ENCODE data around the gene PSAPL1.

Gene PSAPL1

DNA sequence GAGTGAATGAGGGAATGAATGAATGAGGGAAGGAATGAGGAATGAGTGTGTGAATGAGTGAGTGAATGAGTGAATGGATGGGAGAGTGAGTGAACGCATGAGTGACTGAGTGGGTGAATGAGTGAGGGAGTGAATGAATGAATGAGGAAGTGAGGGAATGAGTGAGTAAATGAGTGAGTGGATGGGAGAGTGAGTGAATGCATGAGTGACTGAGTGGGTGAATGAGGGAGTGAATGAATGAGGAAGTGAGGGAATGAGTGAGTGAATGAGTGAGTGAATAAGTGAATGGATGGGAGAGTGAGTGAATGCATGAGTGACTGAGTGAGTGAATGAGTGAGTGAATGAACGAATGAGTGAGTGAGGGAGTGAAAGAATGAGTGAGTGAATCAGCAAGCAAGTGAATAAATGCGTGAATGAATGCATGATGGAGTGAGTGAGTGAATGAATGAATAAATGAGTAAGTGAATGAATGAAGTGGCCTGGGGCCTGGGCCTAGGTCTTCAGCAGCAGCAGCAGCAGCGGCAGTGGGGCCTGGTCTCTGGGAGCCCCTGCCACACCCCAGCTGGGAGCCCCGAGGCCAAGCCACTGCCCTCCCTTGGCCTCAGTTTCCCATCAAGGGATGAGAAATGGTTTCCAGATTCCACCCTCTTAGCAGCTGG, 16.2 kb upstream of the PSAPL1 start:
- H3K9ac ChIP-seq = no peak overlapping the region
- H3K27me3 ChIP-seq (ENCODE audit: insufficient read depth, low read depth) = no peaks in the 10 kb centered on the region; the same call in 1 of the 2 replicates
- H3K4me2 ChIP-seq = no peak overlapping the region
- no peak overlapping the region for H3K4me3 ChIP-seq (IDR thresholded peaks at IDR 0.05; ENCODE audit: insufficient read depth, low read depth, low read length)
- no peak overlapping the region for H3K27ac ChIP-seq
- TF ChIP-seq, protein P1, sequence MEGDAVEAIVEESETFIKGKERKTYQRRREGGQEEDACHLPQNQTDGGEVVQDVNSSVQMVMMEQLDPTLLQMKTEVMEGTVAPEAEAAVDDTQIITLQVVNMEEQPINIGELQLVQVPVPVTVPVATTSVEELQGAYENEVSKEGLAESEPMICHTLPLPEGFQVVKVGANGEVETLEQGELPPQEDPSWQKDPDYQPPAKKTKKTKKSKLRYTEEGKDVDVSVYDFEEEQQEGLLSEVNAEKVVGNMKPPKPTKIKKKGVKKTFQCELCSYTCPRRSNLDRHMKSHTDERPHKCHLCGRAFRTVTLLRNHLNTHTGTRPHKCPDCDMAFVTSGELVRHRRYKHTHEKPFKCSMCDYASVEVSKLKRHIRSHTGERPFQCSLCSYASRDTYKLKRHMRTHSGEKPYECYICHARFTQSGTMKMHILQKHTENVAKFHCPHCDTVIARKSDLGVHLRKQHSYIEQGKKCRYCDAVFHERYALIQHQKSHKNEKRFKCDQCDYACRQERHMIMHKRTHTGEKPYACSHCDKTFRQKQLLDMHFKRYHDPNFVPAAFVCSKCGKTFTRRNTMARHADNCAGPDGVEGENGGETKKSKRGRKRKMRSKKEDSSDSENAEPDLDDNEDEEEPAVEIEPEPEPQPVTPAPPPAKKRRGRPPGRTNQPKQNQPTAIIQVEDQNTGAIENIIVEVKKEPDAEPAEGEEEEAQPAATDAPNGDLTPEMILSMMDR (conservative IDR thresholded peaks at IDR 0.05; ENCODE audit: low read depth, low read length) = no peak
- no peak overlapping the region for H2AFZ ChIP-seq (ENCODE audit: low read depth)
- H3K36me3 ChIP-seq (ENCODE audit: insufficient read depth) = no peaks in the 10 kb centered on the region
- H3K4me1 ChIP-seq (ENCODE audit: low read depth, poor library complexity, severe bottlenecking) = no peaks in the 10 kb centered on the region
- H4K20me1 ChIP-seq (ENCODE audit: insufficient read depth) = no peaks in the 10 kb centered on the region
- no peaks in the 10 kb centered on the region for H3K79me2 ChIP-seq (ENCODE audit: insufficient read depth, low read depth)

DNA sequence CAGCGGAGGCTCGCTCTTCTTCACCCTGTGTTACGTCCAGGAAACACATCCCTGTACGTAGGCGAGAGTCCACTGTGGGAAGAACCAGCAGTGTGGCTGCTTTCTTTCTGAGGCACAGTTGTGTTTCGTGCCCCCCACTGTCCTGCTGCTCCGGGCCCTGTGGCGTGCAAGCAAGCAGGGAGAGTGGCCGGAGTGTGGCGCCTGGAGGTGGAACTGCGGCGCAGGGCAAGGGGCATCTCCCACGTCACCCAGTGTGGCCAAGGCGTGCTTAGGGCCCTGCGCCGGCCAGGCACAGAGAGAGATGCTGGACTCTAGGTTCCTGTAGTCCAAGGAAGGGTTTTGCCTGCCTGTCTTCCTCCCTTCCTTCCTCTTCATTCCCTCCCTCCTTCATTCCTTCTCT, 13.3 kb upstream of the PSAPL1 start:
- H2AFZ ChIP-seq (ENCODE audit: low read depth) = no peak overlapping the region
- TF ChIP-seq, protein P1 (conservative IDR thresholded peaks at IDR 0.05; ENCODE audit: low read depth, low read length) = no peak
- H3K9ac ChIP-seq = no peak overlapping the region
- H3K79me2 ChIP-seq (ENCODE audit: insufficient read depth, low read depth) = no peaks in the 10 kb centered on the region
- H3K4me1 ChIP-seq (ENCODE audit: low read depth, poor library complexity, severe bottlenecking) = no peaks in the 10 kb centered on the region
- no peak overlapping the region for H3K4me2 ChIP-seq
- H3K27ac ChIP-seq = no peak overlapping the region
- peaks cover 1% of the 10 kb centered on the region; the same call in 1 of the 2 replicates for H3K27me3 ChIP-seq (ENCODE audit: insufficient read depth, low read depth)
- H3K36me3 ChIP-seq (ENCODE audit: insufficient read depth) = no peaks in the 10 kb centered on the region
- H3K4me3 ChIP-seq (IDR thresholded peaks at IDR 0.05; ENCODE audit: insufficient read depth, low read depth, low read length) = no peak overlapping the region
- no peaks in the 10 kb centered on the region for H4K20me1 ChIP-seq (ENCODE audit: insufficient read depth)

DNA sequence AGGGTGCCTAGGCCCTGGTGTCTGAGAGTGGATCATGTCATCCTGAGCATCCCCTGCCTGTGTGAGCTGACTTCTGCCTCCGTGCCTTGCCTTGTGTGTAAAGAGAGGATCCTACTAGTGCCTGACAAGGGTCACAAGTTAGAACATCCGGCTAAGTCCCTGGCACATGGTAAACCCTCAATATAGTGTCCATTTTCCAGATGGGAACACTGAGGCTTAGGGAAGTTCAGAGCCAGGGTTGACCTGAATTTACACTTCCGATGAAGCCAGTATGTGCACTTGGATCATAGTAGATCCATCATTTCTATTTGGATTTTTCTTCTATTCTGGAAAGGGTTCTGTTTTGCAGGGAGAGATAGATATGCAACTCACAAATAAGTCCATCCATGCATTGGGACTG, 12.5 kb upstream of the PSAPL1 start:
- Histone ChIP-seq H3K9ac (no peak overlapping the region), H3K4me1 (ENCODE audit: low read depth, poor library complexity, severe bottlenecking) (no peaks in the 10 kb centered on the region), H3K27ac (no peak overlapping the region), H3K27me3 (ENCODE audit: insufficient read depth, low read depth) (peaks cover 3% of the 10 kb centered on the region; the same call in 1 of the 2 replicates), H3K4me2 (no peak overlapping the region), H3K36me3 (ENCODE audit: insufficient read depth) (no peaks in the 10 kb centered on the region), H3K79me2 (ENCODE audit: insufficient read depth, low read depth) (no peaks in the 10 kb centered on the region), H2AFZ (ENCODE audit: low read depth) (no peak overlapping the region), H3K4me3 (IDR thresholded peaks at IDR 0.05; ENCODE audit: insufficient read depth, low read depth, low read length) (no peak overlapping the region), H4K20me1 (ENCODE audit: insufficient read depth) (no peaks in the 10 kb centered on the region)
- TF ChIP-seq, protein P1 (conservative IDR thresholded peaks at IDR 0.05; ENCODE audit: low read depth, low read length) = no peak

- H3K4me3 ChIP-seq (IDR thresholded peaks at IDR 0.05; ENCODE audit: insufficient read depth, low read depth, low read length) = no peak overlapping the region
- H3K79me2 ChIP-seq (ENCODE audit: insufficient read depth, low read depth) = no peaks in the 10 kb centered on the region
- H3K4me1 ChIP-seq (ENCODE audit: low read depth, poor library complexity, severe bottlenecking) = no peaks in the 10 kb centered on the region
- peaks cover 3% of the 10 kb centered on the region; the same call in 1 of the 2 replicates for H3K27me3 ChIP-seq (ENCODE audit: insufficient read depth, low read depth)
- no peak overlapping the region for H2AFZ ChIP-seq (ENCODE audit: low read depth)
- no peak overlapping the region for H3K9ac ChIP-seq
- H4K20me1 ChIP-seq (ENCODE audit: insufficient read depth) = no peaks in the 10 kb centered on the region
- H3K36me3 ChIP-seq (ENCODE audit: insufficient read depth) = no peaks in the 10 kb centered on the region
- no peak overlapping the region for H3K4me2 ChIP-seq
- no peak overlapping the region for H3K27ac ChIP-seq
- TF ChIP-seq, protein P1 (conservative IDR thresholded peaks at IDR 0.05; ENCODE audit: low read depth, low read length) = no peak
Observed at GRCh38 chr4:7444731-7445130, 10.0 kb upstream of the PSAPL1 start.
